GM12873 (cell line): ENCODE data around the gene TPX2.

ENCODE experiments used
- CTCF ChIP-seq: IDR thresholded peaks from 2 replicates; pipeline ENCODE4 v1.5.1; 2012; ENCODE audit warnings: low read depth, mild to moderate bottlenecking, moderate library complexity, low read length, control low read depth; ENCODE audit not compliant: insufficient read depth; ENCODE audit errors: missing control alignments

TPX2 gene

GRCh38 chr20:31704225-31705119 is 34.6 kb upstream of the TPX2 start:
- TF ChIP-seq CTCF = no peak

GRCh38 chr20:31705191-31705590 is 33.9 kb upstream of the TPX2 start:
- TF ChIP-seq CTCF = no peak

- no peak for TF ChIP-seq CTCF
Measured at GRCh38 chr20:31705598-31706597, 33.2 kb upstream of the TPX2 start.

GRCh38 chr20:31706607-31707257 is 32.4 kb upstream of the TPX2 start:
- TF ChIP-seq CTCF = no peak

- no peak for TF ChIP-seq CTCF
Measured at GRCh38 chr20:31707258-31707615, 31.9 kb upstream of the TPX2 start.

GRCh38 chr20:31707994-31708735 is 30.9 kb upstream of the TPX2 start:
- no peak for TF ChIP-seq CTCF
